ENCODE data around the gene TRIOBP. TPM values are rescaled to one million over a fixed set of nuclear protein-coding genes. Genes with fewer than 3 reads are reported as not detected.
A peak's percentile ranks its signal among the peaks of the same experiment; 100 is the strongest.

Gene TRIOBP
- total and polyA plus RNA-seq, 2 of the 4 experiments (the other 2 are of a cell fraction), result 46.4 to 69.8 TPM

- Histone ChIP-seq H3K56ac (ENCODE audit: extremely low read depth, insufficient read depth, low read length) (peak overlapping the region; percentile 42; the same call in 1 of the 2 replicates), H3K36me3 (ENCODE audit: control insufficient read depth, insufficient read depth, low read length) (peaks cover 8% of the 10 kb centered on the region), H3K4me1 (ENCODE audit: control insufficient read depth, insufficient read depth, low read length) (peaks cover 25% of the 10 kb centered on the region), H2AK9ac (replicated peaks; ENCODE audit: low read depth, low read length, poor library complexity) (peak overlapping the region; percentile 63), H2BK120ac (ENCODE audit: low read depth, low read length) (peak overlapping the region; percentile 23; the same call in 1 of the 2 replicates), H3K4ac (ENCODE audit: low read depth, low read length) (peak overlapping the region; percentile 61), H3K23ac (ENCODE audit: low read depth, low read length) (peak overlapping the region; percentile 66; the same call in 1 of the 2 replicates), H3K9me3 (ENCODE audit: control insufficient read depth, insufficient read depth, low read length) (no peaks in the 10 kb centered on the region), H4K5ac (ENCODE audit: low read depth, low read length) (0 out of 2 replicates have a peak overlapping the region, but pooled peaks have one; percentile 5), H3K14ac (replicated peaks; ENCODE audit: low read depth, low read length) (peak overlapping the region; percentile 39), H2AFZ (replicated peaks; ENCODE audit: low read length, poor library complexity) (peak overlapping the region; percentile 74), H2BK5ac (ENCODE audit: low read depth, low read length, poor library complexity, severe bottlenecking) (peak overlapping the region; percentile 76), H3K9ac (ENCODE audit: low read depth, low read length) (peak overlapping the region; percentile 26; the same call in 1 of the 2 replicates), H2BK15ac (ENCODE audit: low read depth, low read length) (peak overlapping the region; percentile 81; the same call in 1 of the 3 replicates), H4K20me1 (ENCODE audit: insufficient read depth, low read length) (peaks cover 31% of the 10 kb centered on the region), H4K8ac (ENCODE audit: low read depth in 2 of 2, low read length in 2 of 2) (peak overlapping the region in 1 of 2 experiments; percentile 71; a peak in 2 of 4 replicates), H3K79me1 (ENCODE audit: low read depth in 1 of 2, low read length in 2 of 2) (peaks cover 32 to 70% of the 10 kb centered on the region in 2 experiments; a peak in 3 of 4 replicates), H3K27ac (ENCODE audit: insufficient read depth, low read length) (peak overlapping the region; percentile 74), H3K4me3 (ENCODE audit: insufficient read depth, low read depth, low read length) (no peak overlapping the region), H2AK5ac (ENCODE audit: low read depth, low read length) (peak overlapping the region; percentile 84), H3K9me1 (ENCODE audit: insufficient read depth, low read length) (peaks cover 11% of the 10 kb centered on the region), H3K18ac (ENCODE audit: low read depth, low read length) (peak overlapping the region; percentile 58; the same call in 1 of the 2 replicates), H3K4me2 (ENCODE audit: low read depth, low read length) (peak overlapping the region; percentile 68), H3K27me3 (ENCODE audit: control insufficient read depth, insufficient read depth, low read length) (no peaks in the 10 kb centered on the region), H2BK20ac (ENCODE audit: low read depth, low read length) (peak overlapping the region; percentile 29; the same call in 1 of the 2 replicates), H4K91ac (ENCODE audit: insufficient read depth, low read depth, low read length) (peak overlapping the region; percentile 19; the same call in 1 of the 2 replicates)
- CTCF ChIA-PET, result interaction anchor here (1.0 to 2.5 kb wide), 5 partner anchors 18 to 115 kb away, joined by 4 to 15 read pairs (median 5); no protein-coding TSS in a partner anchor
- WGBS, 2 experiments (ENCODE audit: extremely low coverage in 2 of 2, insufficient read length in 1 of 2), result 9% methylated on average over 5 of the region's 12 CpGs; no CpG with 5 or more reads in 1 of the 2 experiments
- dilution Hi-C loops (cut with HindIII; ENCODE audit: low sequenced_read_pairs, unreplicated experiment) (no loop called here), intact Hi-C loops (cut with micrococcal nuclease) (loop anchor here (1.0 kb wide), 2 partner anchors 20 to 130 kb away; no protein-coding TSS in a partner anchor), in situ Hi-C loops (cut with MboI; ENCODE audit: low sequenced_read_pairs) (no loop called here)
- BruUV-seq (replicated peaks), result no TSS peak
- POLR2A ChIA-PET (ENCODE audit: unreplicated experiment), result interaction anchor here (0.7 to 1.3 kb wide), 3 partner anchors 13 to 17 kb away, joined by 7 to 17 read pairs (median 12); partner anchors contain the start of gene LGALS1
- ATAC-seq (ENCODE audit: low read depth), result peak; percentile 28
- DNase-seq, result peak; percentile 82
- TF ChIP-seq CTCF (conservative IDR thresholded peaks at IDR 0.05; ENCODE audit: low read depth, low read length) (peak; percentile 63), USF2 (IDR thresholded peaks at IDR 0.05; ENCODE audit: low read depth, low read length) (no peak), SMC3 (IDR thresholded peaks at IDR 0.05; ENCODE audit: low read depth, low read length) (peak; percentile 39), MXI1 (IDR thresholded peaks at IDR 0.05; ENCODE audit: borderline replicate concordance, low read depth, low read length) (peak; percentile 88), RAD21 (IDR thresholded peaks at IDR 0.05; ENCODE audit: low read length) (peak; percentile 69), FOS (IDR thresholded peaks at IDR 0.05; ENCODE audit: low read depth, low read length) (0 out of 2 replicates have a peak, but pooled peaks have one; percentile 8)
These were observed 35.5 kb upstream of the TRIOBP start for GRCh38 chr22:37661160-37661924.

All from IMR-90 (cell line).